Left cardiac atrium (tissue), 4 donors: Measurements from ENCODE around the gene DNAI2. TPM values are rescaled to one million over a fixed set of nuclear protein-coding genes. Genes with fewer than 3 reads are reported as not detected.
A peak's percentile ranks its signal among the peaks of the same experiment; 100 is the strongest.
"Not testable (repeated sequence)": the region's sequence is repeated elsewhere in the genome, so short reads cannot be mapped to it uniquely, and the experiment has no call there.

ENCODE experiments used
- ATAC-seq, 2 donors: fragments of 200-7000 bp; cut with Tn5 transposase; one replicate each; pipeline ENCODE4 v1.9.1; 2020; ENCODE audit warnings: mild to moderate bottlenecking in 2 of 2, moderate library complexity in 2 of 2
- DNase-seq: peaks from one replicate; pipeline ENCODE4 v3.0.0-alpha.2; 2020
- intact Hi-C, 2 donors: fragments of 100-400 bp; cut with DNase I; formaldehyde crosslinking; loops; one replicate each; pipeline versions ENCODE4 v1.14.1 to v1.15.1; 2022 to 2023
- total RNA-seq, 2 donors: library from RNA; stranded (reverse); fragmentation: NEBNext Ultra II Directional; extraction: Animal tissue kit (Norgen Biotek cat#: 25700); gene quantifications; one replicate each; pipeline ENCODE4 v1.2.1, GENCODE V29; 2021
- donor health status: DM: no; HTN: yes; CAD: no.
- donor health status: DM: no; HTN: yes; CAD: no; lungs with severe emphysema.
- donor health status: DM: yes; HTN: yes; CAD: no.
- donor health status: Dilated cardiomyopathy.

DNAI2 gene
- total RNA-seq, 2 donors from 2014 or later: not detected

GRCh38 chr17:74243013-74243755, 30.9 kb upstream of the DNAI2 start:
- intact Hi-C loops: loop anchor here in 1 of 2 donors (10.0 kb wide), 1 partner anchor 52 kb away; no protein-coding TSS in a partner anchor
- peak; percentile 74 to 86 for ATAC-seq
- peak; percentile 70 for DNase-seq

GRCh38 chr17:74244128-74244527, 29.9 kb upstream of the DNAI2 start:
- intact Hi-C loops: loop anchor here in 1 of 2 donors (10.0 kb wide), 1 partner anchor 51 kb away; no protein-coding TSS in a partner anchor
- no peak for DNase-seq
- ATAC-seq: no peak

- intact Hi-C loops: loop anchor here in 1 of 2 donors (10.0 kb wide), 1 partner anchor 50 kb away; no protein-coding TSS in a partner anchor
- DNase-seq (no peak), ATAC-seq (no peak)
Observed at GRCh38 chr17:74244548-74244947, 29.5 kb upstream of the DNAI2 start.

- ATAC-seq (no peak), DNase-seq (no peak)
- intact Hi-C loops: loop anchor here in 1 of 2 donors (10.0 kb wide), 1 partner anchor 50 kb away; no protein-coding TSS in a partner anchor
Observed at GRCh38 chr17:74245145-74245831, 28.7 kb upstream of the DNAI2 start.

GRCh38 chr17:74245871-74246270, 28.2 kb upstream of the DNAI2 start:
- intact Hi-C loops: loop anchor here in 1 of 2 donors (10.0 kb wide), 1 partner anchor 49 kb away; no protein-coding TSS in a partner anchor
- DNase-seq (no peak), ATAC-seq (no peak)

- DNase-seq: no peak
- ATAC-seq: peak; percentile 18 to 58
Observed at GRCh38 chr17:74249590-74250270, 24.3 kb upstream of the DNAI2 start.

GRCh38 chr17:74250324-74250995, 23.6 kb upstream of the DNAI2 start:
- DNase-seq (no peak), ATAC-seq (peak in 1 of 2 donors; percentile 15)
- intact Hi-C loops: no loop called here

More at GRCh38 chr17:74249590-74250270, 24.3 kb upstream of the DNAI2 start:
- intact Hi-C loops: loop anchor here in 1 of 2 donors (10.0 kb wide), 1 partner anchor 45 kb away; no protein-coding TSS in a partner anchor

- DNase-seq (no peak), ATAC-seq (no peak)
- intact Hi-C loops: no loop called here
Observed at GRCh38 chr17:74251051-74251450, 23.0 kb upstream of the DNAI2 start.

- intact Hi-C loops: no loop called here
- ATAC-seq: no peak
- DNase-seq: no peak
Observed at GRCh38 chr17:74251569-74251968, 22.5 kb upstream of the DNAI2 start.

- ATAC-seq: no peak
- no peak for DNase-seq
- intact Hi-C loops: no loop called here
Observed at GRCh38 chr17:74252211-74252610, 21.8 kb upstream of the DNAI2 start.

GRCh38 chr17:74253036-74253435, 21.0 kb upstream of the DNAI2 start:
- intact Hi-C loops: no loop called here
- ATAC-seq (no peak), DNase-seq (no peak)

GRCh38 chr17:74257311-74257710, 16.7 kb upstream of the DNAI2 start:
- intact Hi-C loops: no loop called here
- no peak for ATAC-seq
- DNase-seq: no peak

GRCh38 chr17:74259667-74260524, 14.1 kb upstream of the DNAI2 start:
- DNase-seq (no peak), ATAC-seq (no peak)
- intact Hi-C loops: no loop called here

- DNase-seq (no peak), ATAC-seq (no peak)
- intact Hi-C loops: no loop called here
Observed at GRCh38 chr17:74260525-74260850, 13.5 kb upstream of the DNAI2 start.

GRCh38 chr17:74262601-74263000, 11.4 kb upstream of the DNAI2 start:
- intact Hi-C loops: no loop called here
- ATAC-seq (no peak), DNase-seq (no peak)

- intact Hi-C loops, ATAC-seq, DNase-seq: not testable (repeated sequence)
Observed at GRCh38 chr17:74267054-74267453, 7.0 kb upstream of the DNAI2 start.

GRCh38 chr17:74267579-74267978, 6.5 kb upstream of the DNAI2 start:
- intact Hi-C loops: no loop called here
- ATAC-seq: no peak

GRCh38 chr17:74267987-74268499, 6.0 kb upstream of the DNAI2 start:
- no peak for ATAC-seq
- no peak for DNase-seq
- intact Hi-C loops: no loop called here

More at GRCh38 chr17:74267579-74267978, 6.5 kb upstream of the DNAI2 start:
- no peak for DNase-seq
